ENCODE data around the gene PAF1. TPM values are rescaled to one million over a fixed set of nuclear protein-coding genes. Genes with fewer than 3 reads are reported as not detected.
A peak's percentile ranks its signal among the peaks of the same experiment; 100 is the strongest.

Gene PAF1
- total RNA-seq, 2 experiments from 2014 or later = 48.2 to 48.9 TPM

GRCh38 chr19:39410017-39410830 lies 19.3 kb upstream of the PAF1 start:
- H3K27me3 Mint-ChIP-seq (ENCODE audit: low read depth) = no peaks in the 10 kb centered on the region
- peaks cover 43% of the 10 kb centered on the region for H3K4me1 Mint-ChIP-seq (ENCODE audit: low read depth)
- POLR2A ChIA-PET = interaction anchor here (0.6 to 4.1 kb wide), 3 partner anchors 10 to 98 kb away, joined by 3 to 100 read pairs (median 93); no protein-coding TSS in a partner anchor
- peak; percentile 18 for ATAC-seq
- peak; percentile 76 for DNase-seq
- H3K36me3 Mint-ChIP-seq (ENCODE audit: low read depth) = peaks cover 50% of the 10 kb centered on the region
- H3K4me3 Mint-ChIP-seq = peak overlapping the region; percentile 97
- H3K9me3 Mint-ChIP-seq (ENCODE audit: insufficient read depth) = no peaks in the 10 kb centered on the region
- CTCF ChIA-PET = interaction anchor here (4.6 kb wide), 1 partner anchor 13 kb away, joined by 50 read pairs; no protein-coding TSS in a partner anchor
- peak overlapping the region; percentile 89 for H3K27ac Mint-ChIP-seq

- ATAC-seq (peak; percentile 3), DNase-seq (peak; percentile 90)
- Mint-ChIP-seq H3K27ac (peak overlapping the region; percentile 99), H3K36me3 (ENCODE audit: low read depth) (peaks cover 48% of the 10 kb centered on the region), H3K4me1 (ENCODE audit: low read depth) (peaks cover 43% of the 10 kb centered on the region), H3K9me3 (ENCODE audit: insufficient read depth) (no peaks in the 10 kb centered on the region), H3K4me3 (peak overlapping the region; percentile 97), H3K27me3 (ENCODE audit: low read depth) (no peaks in the 10 kb centered on the region)
- POLR2A ChIA-PET = interaction anchor here (1.6 to 4.1 kb wide), 4 partner anchors 11 to 36 kb away, joined by 10 to 100 read pairs (median 18); partner anchors contain the start of genes MED29, PAF1, RPS16 and SUPT5H
- CTCF ChIA-PET = interaction anchor here (4.6 kb wide), 1 partner anchor 12 kb away, joined by 50 read pairs; no protein-coding TSS in a partner anchor
These were observed 18.5 kb upstream of the PAF1 start for GRCh38 chr19:39409208-39410016.

- peak overlapping the region; percentile 97 for H3K4me3 Mint-ChIP-seq
- H3K27me3 Mint-ChIP-seq (ENCODE audit: low read depth) = no peaks in the 10 kb centered on the region
- DNase-seq (peak; percentile 56), ATAC-seq (no peak)
- CTCF ChIA-PET = interaction anchor here (0.7 to 4.6 kb wide), 3 partner anchors 11 to 196 kb away, joined by 3 to 50 read pairs (median 5); partner anchors contain the start of gene RPS16
- H3K4me1 Mint-ChIP-seq (ENCODE audit: low read depth) = peaks cover 43% of the 10 kb centered on the region
- no peaks in the 10 kb centered on the region for H3K9me3 Mint-ChIP-seq (ENCODE audit: insufficient read depth)
- POLR2A ChIA-PET = interaction anchor here (0.9 to 4.1 kb wide), 10 partner anchors 10 to 131 kb away, joined by 3 to 100 read pairs (median 6); partner anchors contain the start of genes EID2, MED29, PAF1 and RPS16
- H3K36me3 Mint-ChIP-seq (ENCODE audit: low read depth) = peaks cover 39% of the 10 kb centered on the region
- peak overlapping the region; percentile 99 for H3K27ac Mint-ChIP-seq
These were observed 17.7 kb upstream of the PAF1 start for GRCh38 chr19:39408392-39409207.

GRCh38 chr19:39407660-39408391 lies 16.9 kb upstream of the PAF1 start:
- ChIA-PET POLR2A (interaction anchor here (0.9 to 4.1 kb wide), 10 partner anchors 9 to 131 kb away, joined by 3 to 100 read pairs (median 6); partner anchors contain the start of genes EID2, MED29, PAF1 and RPS16), CTCF (interaction anchor here (0.7 to 4.6 kb wide), 4 partner anchors 10 to 195 kb away, joined by 3 to 50 read pairs (median 4); partner anchors contain the start of genes MED29, PAF1 and RPS16)
- Mint-ChIP-seq H3K4me3 (peak overlapping the region; percentile 97), H3K4me1 (ENCODE audit: low read depth) (peaks cover 50% of the 10 kb centered on the region), H3K9me3 (ENCODE audit: insufficient read depth) (no peaks in the 10 kb centered on the region), H3K27ac (peak overlapping the region; percentile 99), H3K36me3 (ENCODE audit: low read depth) (peaks cover 39% of the 10 kb centered on the region), H3K27me3 (ENCODE audit: low read depth) (no peaks in the 10 kb centered on the region)
- ATAC-seq (peak; percentile 3), DNase-seq (peak; percentile 90)

GRCh38 chr19:39407410-39407659 lies 16.4 kb upstream of the PAF1 start:
- Mint-ChIP-seq H3K4me1 (ENCODE audit: low read depth) (peaks cover 55% of the 10 kb centered on the region), H3K9me3 (ENCODE audit: insufficient read depth) (no peaks in the 10 kb centered on the region), H3K27ac (peak overlapping the region; percentile 99), H3K4me3 (peak overlapping the region; percentile 97), H3K27me3 (ENCODE audit: low read depth) (no peaks in the 10 kb centered on the region), H3K36me3 (ENCODE audit: low read depth) (peaks cover 39% of the 10 kb centered on the region)
- ATAC-seq (no peak), DNase-seq (no peak)
- ChIA-PET CTCF (interaction anchor here (1.3 to 4.6 kb wide), 3 partner anchors 10 to 28 kb away, joined by 4 to 50 read pairs (median 5); partner anchors contain the start of genes MED29, PAF1 and RPS16), POLR2A (interaction anchor here (0.9 to 4.1 kb wide), 7 partner anchors 9 to 132 kb away, joined by 3 to 100 read pairs (median 7); partner anchors contain the start of genes EID2, MED29, PAF1 and RPS16)

GRCh38 chr19:39406656-39407409 lies 15.9 kb upstream of the PAF1 start, which contains the start of gene ZFP36:
ZFP36 (plus strand) TSS chr19:39406847; CDS start chr19:39406905, 58 bp downstream.
- peak; percentile 90 for DNase-seq
- H3K27me3 Mint-ChIP-seq (ENCODE audit: low read depth) = no peaks in the 10 kb centered on the region
- ATAC-seq = peak; percentile 41
- H3K36me3 Mint-ChIP-seq (ENCODE audit: low read depth) = peaks cover 36% of the 10 kb centered on the region
- H3K4me3 Mint-ChIP-seq = peak within 1 kb of the TSS; percentile 97
- ChIA-PET CTCF (interaction anchor here (0.8 to 4.6 kb wide), 4 partner anchors 9 to 29 kb away, joined by 3 to 50 read pairs (median 4); partner anchors contain the start of genes MED29, PAF1 and RPS16), POLR2A (interaction anchor here (1.1 to 4.1 kb wide), 9 partner anchors 8 to 132 kb away, joined by 3 to 100 read pairs (median 6); partner anchors contain the start of genes EID2, GMFG, MED29 and PAF1)
- H3K9me3 Mint-ChIP-seq (ENCODE audit: insufficient read depth) = no peaks in the 10 kb centered on the region
- peak within 1 kb of the TSS; percentile 99 for H3K27ac Mint-ChIP-seq
- H3K4me1 Mint-ChIP-seq (ENCODE audit: low read depth) = peaks cover 60% of the 10 kb centered on the region

GRCh38 chr19:39405958-39406655 lies 15.2 kb upstream of the PAF1 start:
- ChIA-PET POLR2A (interaction anchor here (1.1 to 4.1 kb wide), 7 partner anchors 8 to 133 kb away, joined by 3 to 100 read pairs (median 6); partner anchors contain the start of genes EID2, GMFG, MED29 and PAF1), CTCF (interaction anchor here (0.5 to 4.6 kb wide), 4 partner anchors 9 to 145 kb away, joined by 3 to 50 read pairs (median 4); partner anchors contain the start of genes MED29 and PAF1)
- ATAC-seq = peak; percentile 4
- H3K9me3 Mint-ChIP-seq (ENCODE audit: insufficient read depth) = no peaks in the 10 kb centered on the region
- peak overlapping the region; percentile 84 for H3K27ac Mint-ChIP-seq
- DNase-seq = peak; percentile 92
- peak overlapping the region; percentile 74 for H3K4me3 Mint-ChIP-seq
- peaks cover 30% of the 10 kb centered on the region for H3K36me3 Mint-ChIP-seq (ENCODE audit: low read depth)
- H3K27me3 Mint-ChIP-seq (ENCODE audit: low read depth) = no peaks in the 10 kb centered on the region
- peaks cover 60% of the 10 kb centered on the region for H3K4me1 Mint-ChIP-seq (ENCODE audit: low read depth)

GRCh38 chr19:39405261-39405957 lies 14.5 kb upstream of the PAF1 start:
- ATAC-seq = no peak
- POLR2A ChIA-PET = interaction anchor here (0.5 to 4.0 kb wide), 3 partner anchors 29 to 541 kb away, joined by 3 to 32 read pairs (median 3); partner anchors contain the start of genes RPS16 and SAMD4B

More at GRCh38 chr19:39405261-39405957, 14.5 kb upstream of the PAF1 start:
- Mint-ChIP-seq H3K4me3 (peak overlapping the region; percentile 25), H3K4me1 (ENCODE audit: low read depth) (peaks cover 59% of the 10 kb centered on the region), H3K9me3 (ENCODE audit: insufficient read depth) (no peaks in the 10 kb centered on the region), H3K27ac (no peak overlapping the region), H3K36me3 (ENCODE audit: low read depth) (peaks cover 25% of the 10 kb centered on the region), H3K27me3 (ENCODE audit: low read depth) (no peaks in the 10 kb centered on the region)
- CTCF ChIA-PET = interaction anchor here (4.6 kb wide), 1 partner anchor 8 kb away, joined by 50 read pairs; no protein-coding TSS in a partner anchor
- DNase-seq = no peak
